Stimulated activated CD8-positive, alpha-beta memory T cell treated with anti-CD3 and anti-CD28 coated beads, Interleukin-15, amount 100 ng/mL, for 24 hours (primary cell): Measurements from ENCODE around the gene ARHGEF17.

ENCODE experiments used
- DNase-seq: peaks from one replicate; pipeline ENCODE4 v3.0.0-alpha.2; 2020; ENCODE audit warnings: low read depth

ARHGEF17 gene

GRCh38 chr11:73312851-73313327 lies 4.8 kb downstream of the ARHGEF17 start:
- no peak for DNase-seq

- DNase-seq = no peak
Measured at GRCh38 chr11:73313652-73314051, 5.6 kb downstream of the ARHGEF17 start.

- no peak for DNase-seq
Measured at GRCh38 chr11:73314117-73314961, 6.3 kb downstream of the ARHGEF17 start.

GRCh38 chr11:73315293-73316020 lies 7.4 kb downstream of the ARHGEF17 start:
- no peak for DNase-seq

- no peak for DNase-seq
Measured at GRCh38 chr11:73316422-73316821, 8.3 kb downstream of the ARHGEF17 start.

GRCh38 chr11:73317373-73317772 lies 9.3 kb downstream of the ARHGEF17 start:
- no peak for DNase-seq

GRCh38 chr11:73317803-73318202 lies 9.7 kb downstream of the ARHGEF17 start:
- DNase-seq = no peak

GRCh38 chr11:73318501-73319011 lies 10.5 kb downstream of the ARHGEF17 start:
- no peak for DNase-seq

GRCh38 chr11:73320763-73321603 lies 12.9 kb downstream of the ARHGEF17 start:
- no peak for DNase-seq

GRCh38 chr11:73321604-73322381 lies 13.7 kb downstream of the ARHGEF17 start:
- no peak for DNase-seq

GRCh38 chr11:73322382-73323306 lies 14.6 kb downstream of the ARHGEF17 start:
- DNase-seq = no peak

- no peak for DNase-seq
Measured at GRCh38 chr11:73323464-73323863, 15.4 kb downstream of the ARHGEF17 start.

- DNase-seq = no peak
Measured at GRCh38 chr11:73324116-73324515, 16.0 kb downstream of the ARHGEF17 start.

GRCh38 chr11:73324665-73325035 lies 16.6 kb downstream of the ARHGEF17 start:
- DNase-seq = no peak

- DNase-seq = no peak
Measured at GRCh38 chr11:73325036-73325981, 17.2 kb downstream of the ARHGEF17 start.

GRCh38 chr11:73326929-73327811 lies 19.1 kb downstream of the ARHGEF17 start:
- no peak for DNase-seq

GRCh38 chr11:73327812-73328364 lies 19.8 kb downstream of the ARHGEF17 start:
- DNase-seq = no peak
